ENCODE data around the gene ACTR5.

The ACTR5 gene

GRCh38 chr20:38774167-38774566, 25.9 kb downstream of the ACTR5 start:
- no peak for DNase-seq (ENCODE audit: low read depth)
- no peak overlapping the region for H3K4me3 ChIP-seq (ENCODE audit: low read length)
- TF ChIP-seq CTCF (IDR thresholded peaks at IDR 0.05; ENCODE audit: insufficient read depth, low read depth, low read length, missing control alignments), result no peak

- no peak overlapping the region for H3K4me3 ChIP-seq (ENCODE audit: low read length)
- no peak for TF ChIP-seq CTCF (IDR thresholded peaks at IDR 0.05; ENCODE audit: insufficient read depth, low read depth, low read length, missing control alignments)
- no peak for DNase-seq (ENCODE audit: low read depth)
These were observed 28.1 kb downstream of the ACTR5 start for GRCh38 chr20:38776363-38776762.

- DNase-seq (ENCODE audit: low read depth), result peak; percentile 64
- no peak overlapping the region for H3K4me3 ChIP-seq (ENCODE audit: low read length)
- no peak for TF ChIP-seq CTCF (IDR thresholded peaks at IDR 0.05; ENCODE audit: insufficient read depth, low read depth, low read length, missing control alignments)
These were observed 31.2 kb downstream of the ACTR5 start for GRCh38 chr20:38779247-38780097.

GRCh38 chr20:38782275-38782674, 34.0 kb downstream of the ACTR5 start:
- no peak for TF ChIP-seq CTCF (IDR thresholded peaks at IDR 0.05; ENCODE audit: insufficient read depth, low read depth, low read length, missing control alignments)
- no peak overlapping the region for H3K4me3 ChIP-seq (ENCODE audit: low read length)
- no peak for DNase-seq (ENCODE audit: low read depth)

GRCh38 chr20:38787870-38788269, 39.6 kb downstream of the ACTR5 start:
- H3K4me3 ChIP-seq (ENCODE audit: low read length), result no peak overlapping the region
- DNase-seq (ENCODE audit: low read depth), result no peak
- TF ChIP-seq CTCF (IDR thresholded peaks at IDR 0.05; ENCODE audit: insufficient read depth, low read depth, low read length, missing control alignments), result no peak

GRCh38 chr20:38789503-38790199, 41.4 kb downstream of the ACTR5 start:
- peak; percentile 84 for DNase-seq (ENCODE audit: low read depth)
- TF ChIP-seq CTCF (IDR thresholded peaks at IDR 0.05; ENCODE audit: insufficient read depth, low read depth, low read length, missing control alignments), result no peak
- H3K4me3 ChIP-seq (ENCODE audit: low read length), result no peak overlapping the region

All from epithelial cell of esophagus (primary cell).